HepG2 (cell line): ENCODE data around the gene SUN5. TPM values are rescaled to one million over a fixed set of nuclear protein-coding genes. Genes with fewer than 3 reads are reported as not detected.

Experiments used
- ATAC-seq: fragments of 200-7000 bp; cut with Tn5 transposase; 3 replicates; pipeline ENCODE4 v1.9.1; 2020; ENCODE audit warnings: mild to moderate bottlenecking, moderate library complexity
- BruUV-seq: library from RNA; stranded (reverse); fragments of 400-500 nt; replicated peaks from 2 replicates; lab custom pipeline; 2021; lab: Mats Ljungman, UMichigan
- CTCF ChIA-PET: fragments of 300-600 bp; formaldehyde crosslinking; extraction: SDS; loops from one replicate; lab custom pipeline; 2021; ENCODE audit warnings: low total read pairs, inconsistent platforms, low intra/inter-chr PET ratio; lab: Yijun Ruan, JAX
- POLR2A ChIA-PET: fragments of 350-600 bp; sonication (Branson Sonifier 250); formaldehyde crosslinking; loops from one replicate; lab custom pipeline; 2020; ENCODE audit warnings: antibody characterized with exemption, inconsistent platforms; lab: Yijun Ruan, JAX
- DNase-seq: peaks from one replicate; pipeline ENCODE4 v3.0.0-alpha.2; 2015; ENCODE audit warnings: low spot score
- FAIRE-seq: peaks from 3 replicates; lab custom pipeline; 2011; peaks lifted over from hg19 to GRCh38; lab: Jason Lieb, UNC
- H2AFZ ChIP-seq: one replicate; pipeline ENCODE4 v1.6.1; 2011; ENCODE audit warnings: low read length, inconsistent platforms
- H3K27ac ChIP-seq: fragments of 300-600 bp; 3 replicates; pipeline ENCODE4 v1.8.0; 2011; ENCODE audit warnings: mixed run types, mild to moderate bottlenecking, mixed read lengths, low read length, inconsistent platforms; ENCODE audit not compliant: insufficient read depth; ENCODE audit errors: extremely low read length
- H3K27me3 ChIP-seq, 2 experiments: fragments of 200-600 bp in 1 of 2; 2 replicates in 1 of 2; 3 replicates in 1 of 2; pipeline versions ENCODE4 v1.6.0 to v1.8.0; 2011; ENCODE audit warnings: low read length in 2 of 2, mild to moderate bottlenecking in 2 of 2, moderate library complexity in 2 of 2, inconsistent platforms in 1 of 2; ENCODE audit not compliant: insufficient read depth in 2 of 2, control insufficient read depth in 1 of 2
- H3K36me3 ChIP-seq, 2 experiments: fragments of 200-600 bp in 1 of 2; replicated peaks in 1 of 2; 2 replicates in 1 of 2; 3 replicates in 1 of 2; pipeline versions ENCODE4 v1.5.1 to v1.8.0; 2011; ENCODE audit warnings: low read length in 2 of 2, inconsistent platforms in 1 of 2; ENCODE audit not compliant: insufficient read depth in 2 of 2, control insufficient read depth in 1 of 2
- H3K4me1 ChIP-seq: 2 replicates; pipeline ENCODE4 v1.5.1; 2012; ENCODE audit warnings: low read length, inconsistent platforms; ENCODE audit not compliant: insufficient read depth
- H3K4me2 ChIP-seq: 2 replicates; pipeline ENCODE4 v1.6.0; 2011; ENCODE audit warnings: low read depth, low read length, inconsistent platforms
- H3K4me3 ChIP-seq, 3 experiments: fragments of 200-600 bp in 1 of 3; sonication (generic), shearing (Covaris generic) in 1 of 3; replicated peaks in 1 of 3; 2 replicates each; pipeline ENCODE4 v1.5.1; 2011 to 2016; ENCODE audit warnings: low read length in 3 of 3, inconsistent platforms in 2 of 3, low read depth in 2 of 3, mild to moderate bottlenecking in 2 of 3, control low read depth in 1 of 3, mixed read lengths in 1 of 3; ENCODE audit not compliant: insufficient read depth in 1 of 3
- H3K79me2 ChIP-seq: one replicate; pipeline ENCODE4 v1.6.1; 2011; ENCODE audit warnings: low read length, inconsistent platforms; ENCODE audit not compliant: insufficient read depth
- H3K9ac ChIP-seq: 2 replicates; pipeline ENCODE4 v1.6.0; 2011; ENCODE audit warnings: mild to moderate bottlenecking, low read depth, low read length, inconsistent platforms; ENCODE audit not compliant: insufficient read depth
- H3K9me3 ChIP-seq: 2 replicates; pipeline ENCODE4 v1.5.1; 2012; ENCODE audit warnings: mild to moderate bottlenecking, low read length
- H4K20me1 ChIP-seq: 2 replicates; pipeline ENCODE4 v1.6.0; 2011; ENCODE audit warnings: inconsistent platforms, mild to moderate bottlenecking, low read length, moderate library complexity; ENCODE audit not compliant: insufficient read depth
- ARHGAP35 ChIP-seq: sonication (generic); formaldehyde crosslinking; IDR thresholded peaks from 2 replicates; pipeline ENCODE4 v1.9.0; 2022; ENCODE audit warnings: mild to moderate bottlenecking, inconsistent platforms, moderate library complexity, missing genetic modification reagents, borderline replicate concordance
- ARID2 ChIP-seq: sonication (generic); formaldehyde crosslinking; IDR thresholded peaks from 2 replicates; pipeline ENCODE4 v1.8.1; 2022; ENCODE audit warnings: mild to moderate bottlenecking, missing genetic modification reagents, borderline replicate concordance
- DMAP1 ChIP-seq: IDR thresholded peaks from 2 replicates; pipeline ENCODE4 v1.6.1; 2016
- FOXP1 ChIP-seq, 2 experiments: fragments of 450-650 bp in 1 of 2; IDR thresholded peaks; 2 replicates each; pipeline ENCODE4 v1.6.1; 2017 to 2018; ENCODE audit warnings: antibody characterized with exemption in 1 of 2
- GABPA ChIP-seq, 2 experiments: IDR thresholded peaks; 2 replicates each; pipeline ENCODE4 v1.6.1; 2011 to 2016; ENCODE audit warnings: low read depth in 2 of 2, low read length in 1 of 2, missing biosample characterization in 1 of 2, missing genetic modification characterization in 1 of 2
- HDAC1 ChIP-seq: sonication (generic); formaldehyde crosslinking; IDR thresholded peaks from 2 replicates; pipeline ENCODE4 v1.5.1; 2020; ENCODE audit warnings: mild to moderate bottlenecking, missing genetic modification reagents
- NCOA2 ChIP-seq: sonication (generic); formaldehyde crosslinking; IDR thresholded peaks from 2 replicates; pipeline ENCODE4 v1.8.0; 2022; ENCODE audit warnings: inconsistent platforms
- NFRKB ChIP-seq: fragments of 450-650 bp; IDR thresholded peaks from 2 replicates; pipeline ENCODE4 v1.6.1; 2017
- RAD51 ChIP-seq: fragments of 450-650 bp; IDR thresholded peaks from 2 replicates; pipeline ENCODE4 v1.6.1; 2016; ENCODE audit warnings: borderline replicate concordance
- RARG ChIP-seq: sonication (generic); formaldehyde crosslinking; IDR thresholded peaks from 2 replicates; pipeline ENCODE4 v1.4.0; 2020; ENCODE audit warnings: low read depth, mild to moderate bottlenecking, missing genetic modification reagents
- RBAK ChIP-seq: sonication (generic); formaldehyde crosslinking; IDR thresholded peaks from 2 replicates; pipeline ENCODE4 v1.5.1; 2020; ENCODE audit warnings: mild to moderate bottlenecking, missing genetic modification reagents
- REXO4 ChIP-seq: sonication (generic); formaldehyde crosslinking; IDR thresholded peaks from 2 replicates; pipeline ENCODE4 v1.8.0; 2022; ENCODE audit warnings: missing genetic modification reagents, mild to moderate bottlenecking, borderline replicate concordance
- SMAD3 ChIP-seq: sonication (generic); formaldehyde crosslinking; IDR thresholded peaks from 2 replicates; pipeline ENCODE4 v1.4.0; 2020; ENCODE audit warnings: missing genetic modification reagents
- SNAI1 ChIP-seq: sonication (generic); formaldehyde crosslinking; IDR thresholded peaks from 2 replicates; pipeline ENCODE4 v1.5.0; 2020; ENCODE audit warnings: mild to moderate bottlenecking, missing genetic modification reagents, borderline replicate concordance
- SNAPC2 ChIP-seq: sonication (generic); formaldehyde crosslinking; IDR thresholded peaks from 2 replicates; pipeline ENCODE4 v1.8.1; 2022; ENCODE audit warnings: mild to moderate bottlenecking, missing genetic modification reagents
- SOX6 ChIP-seq, 2 experiments: fragments of 450-650 bp in 1 of 2; sonication (generic) in 1 of 2; formaldehyde crosslinking in 1 of 2; IDR thresholded peaks; 2 replicates each; pipeline versions ENCODE4 v1.4.0 to v1.6.1; 2017 to 2020; ENCODE audit warnings: antibody characterized with exemption in 1 of 2, mild to moderate bottlenecking in 1 of 2, missing genetic modification reagents in 1 of 2
- SP1 ChIP-seq, 2 experiments: fragments of 450-650 bp in 1 of 2; sonication (generic) in 1 of 2; formaldehyde crosslinking in 1 of 2; IDR thresholded peaks; 2 replicates each; pipeline versions ENCODE4 v1.4.0 to v1.6.1; 2016 to 2020; ENCODE audit warnings: missing genetic modification reagents in 1 of 2
- TRIM24 ChIP-seq: sonication (generic); formaldehyde crosslinking; IDR thresholded peaks from 2 replicates; pipeline ENCODE4 v1.8.0; 2022; ENCODE audit warnings: mild to moderate bottlenecking, missing genetic modification reagents
- ZBTB21 ChIP-seq: sonication (generic); formaldehyde crosslinking; IDR thresholded peaks from 2 replicates; pipeline ENCODE4 v1.4.0; 2020; ENCODE audit warnings: missing genetic modification reagents
- ZBTB38 ChIP-seq: sonication (generic); formaldehyde crosslinking; IDR thresholded peaks from 2 replicates; pipeline ENCODE4 v1.5.1; 2020; ENCODE audit warnings: mild to moderate bottlenecking, missing genetic modification reagents
- ZNF136 ChIP-seq: sonication (generic); formaldehyde crosslinking; IDR thresholded peaks from 2 replicates; pipeline ENCODE4 v1.8.1; 2022; ENCODE audit warnings: low read depth, mild to moderate bottlenecking, moderate library complexity, missing genetic modification reagents
- ZNF562 ChIP-seq: sonication (generic); formaldehyde crosslinking; IDR thresholded peaks from 2 replicates; pipeline ENCODE4 v1.8.0; 2022; ENCODE audit warnings: missing genetic modification reagents, borderline replicate concordance
- ZNF773 ChIP-seq: sonication (generic); formaldehyde crosslinking; IDR thresholded peaks from 2 replicates; pipeline ENCODE4 v1.4.0; 2020; ENCODE audit warnings: missing genetic modification reagents, borderline replicate concordance
- ZSCAN31 ChIP-seq: sonication (generic); formaldehyde crosslinking; IDR thresholded peaks from 2 replicates; pipeline ENCODE4 v1.5.0; 2020; ENCODE audit warnings: low read depth, mild to moderate bottlenecking, missing genetic modification reagents
- WGBS: methylation state at CpG from one replicate; pipeline ENCODE4 v1.1.6; 2017; ENCODE audit warnings: low lambda C conversion rate; 5-methylcytosine and 5-hydroxymethylcytosine counted together
- in situ Hi-C: cut with HindIII; loops from 2 replicates; pipeline ENCODE4 v1.10.0; 2017; ENCODE audit warnings: low pct_unique_long_range_greater_than_20kb; ENCODE audit not compliant: extremely low pct_ligation_motif_present
- intact Hi-C: fragments of 100-400 bp; cut with micrococcal nuclease; formaldehyde crosslinking; loops from one replicate; pipeline ENCODE4 v1.10.0; 2022; ENCODE audit not compliant: unreplicated experiment
- polyA plus RNA-seq, 8 experiments: library from polyadenylated mRNA; depleted of rRNA in 3 of 8; stranded (reverse) in 7 of 8; unstranded in 1 of 8; fragments of >200 nt; fragmentation: Illumina TruSeq in 4 of 8; extraction: Trizol in 4 of 8; gene quantifications; 2 replicates each; pipeline versions ENCODE4 v1.2.1 to v1.2.3, GENCODE V29; 2011 to 2016; ENCODE audit warnings: low read depth in 4 of 8, missing spikeins in 1 of 8, mixed read lengths in 1 of 8; ENCODE audit not compliant: insufficient read depth in 1 of 8
- total RNA-seq, 5 experiments: library from RNA; depleted of rRNA; stranded (reverse); fragments of >200 nt; fragmentation: Illumina TruSeq; extraction: Trizol; gene quantifications; 2 replicates each; pipeline ENCODE4 v1.2.3, GENCODE V29; 2016; ENCODE audit warnings: low read depth in 1 of 5

SUN5 gene
- total and polyA plus RNA-seq, 2 of the 13 experiments (the other 11 are each of a cell fraction or from before 2014, with no cell fraction given) = not detected

- TF ChIP-seq NFRKB (peak; percentile 57; the same call in 1 of the 2 replicates), SNAI1 (CRISPR knock-in tag) (no peak), FOXP1 (IDR thresholded peaks at IDR 0.05) (0 out of 2 replicates have a peak, but pooled peaks have one; percentile 51), FOXP1 (CRISPR knock-in tag; IDR thresholded peaks at IDR 0.05) (no peak), ARHGAP35 (CRISPR knock-in tag) (no peak), HDAC1 (CRISPR knock-in tag) (no peak), DMAP1 (CRISPR knock-in tag) (no peak), TRIM24 (CRISPR knock-in tag) (no peak), RARG (CRISPR knock-in tag) (no peak), ZSCAN31 (no peak), SP1 (IDR thresholded peaks at IDR 0.05) (peak; percentile 57; the same call in 1 of the 2 replicates), SP1 (CRISPR knock-in tag; IDR thresholded peaks at IDR 0.05) (no peak), RAD51 (0 out of 2 replicates have a peak, but pooled peaks have one; percentile 20), SOX6 (IDR thresholded peaks at IDR 0.05) (0 out of 2 replicates have a peak, but pooled peaks have one; percentile 31), SOX6 (CRISPR knock-in tag; IDR thresholded peaks at IDR 0.05) (no peak)
Measured at GRCh38 chr20:33038243-33038642, 34.0 kb upstream of the SUN5 start (continued).

- Histone ChIP-seq H2AFZ (no peak overlapping the region), H3K9ac (no peak overlapping the region), H3K4me2 (no peak overlapping the region), H3K9me3 (no peaks in the 10 kb centered on the region), H3K27ac (no peak overlapping the region), H4K20me1 (no peaks in the 10 kb centered on the region), H3K4me3 (no peak overlapping the region)
- no peak for DNase-seq
- no peak for ATAC-seq
- BruUV-seq = no TSS peak
- FAIRE-seq = no peak
- 19% methylated on average over 5 of the region's 5 CpGs for WGBS
- POLR2A ChIA-PET = no interaction called here
- TF ChIP-seq ZNF136 (CRISPR knock-in tag) (no peak), ZBTB21 (CRISPR knock-in tag) (no peak), ZNF773 (CRISPR knock-in tag) (no peak), ZBTB38 (no peak), NCOA2 (CRISPR knock-in tag) (no peak), SMAD3 (CRISPR knock-in tag) (no peak), REXO4 (CRISPR knock-in tag) (no peak), GABPA (IDR thresholded peaks at IDR 0.05; ENCODE audit: low read depth, low read length) (no peak), GABPA (CRISPR knock-in tag; IDR thresholded peaks at IDR 0.05; ENCODE audit: low read depth) (no peak), RBAK (CRISPR knock-in tag) (no peak), ARID2 (no peak), ZNF562 (CRISPR knock-in tag) (no peak), SNAPC2 (CRISPR knock-in tag) (no peak)
- TF ChIP-seq, all 625 proteins: peak for 0
- peaks cover 1 to 4% of the 10 kb centered on the region in 2 experiments; a peak in 2 of 5 replicates for H3K27me3 ChIP-seq
- H3K36me3 ChIP-seq = no peaks in the 10 kb centered on the region
- no peaks in the 10 kb centered on the region for H3K79me2 ChIP-seq
- intact Hi-C loops = no loop called here
- CTCF ChIA-PET = no interaction called here
- in situ Hi-C loops = no loop called here
- peaks cover 30% of the 10 kb centered on the region for H3K4me1 ChIP-seq
Measured at GRCh38 chr20:33037456-33037855, 33.2 kb upstream of the SUN5 start.
